ENCODE results near the gene MZB1.
A peak's percentile ranks its signal among the peaks of the same experiment; 100 is the strongest.
"Not testable (repeated sequence)": the region's sequence is repeated elsewhere in the genome, so short reads cannot be mapped to it uniquely, and the experiment has no call there.

Gene MZB1

DNA sequence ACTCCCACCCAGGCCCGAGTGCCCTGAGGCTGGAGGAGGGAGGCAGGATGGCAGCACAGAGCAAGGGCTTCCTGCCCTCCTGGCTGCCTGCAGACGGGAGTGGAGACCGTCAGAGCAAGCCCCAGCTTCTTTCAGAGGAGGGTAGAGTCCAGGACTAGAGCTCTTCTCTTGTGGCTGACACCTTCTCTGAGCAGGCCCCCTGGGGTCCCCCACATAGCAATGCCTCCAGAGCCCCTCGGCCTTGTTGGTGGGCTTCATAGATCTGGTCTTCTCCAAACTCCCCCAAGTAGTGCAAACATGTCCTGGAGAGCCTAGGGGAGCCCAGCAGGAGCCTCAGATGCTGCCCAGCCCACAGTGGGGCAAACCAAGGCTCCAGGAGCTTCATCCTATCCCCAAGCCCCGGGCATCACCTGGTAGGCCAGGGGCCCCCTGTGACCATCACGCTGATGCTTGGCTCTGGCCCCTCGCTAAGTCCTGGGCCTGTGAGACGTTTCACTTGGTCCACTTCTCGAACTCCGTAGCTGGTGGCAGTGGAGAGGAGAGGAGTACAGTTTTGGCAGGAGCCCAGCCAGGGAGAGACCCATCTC lies 2.0 kb downstream of the MZB1 start:
- Mint-ChIP-seq H3K27ac (peak overlapping the region in 2 of 3 experiments; percentile 54 to 81), H3K4me1 (peaks cover 22% of the 10 kb centered on the region), H3K9me3 (no peaks in the 10 kb centered on the region), H3K27me3 (ENCODE audit: low read depth) (peaks cover 12% of the 10 kb centered on the region), H3K4me3 (no peak overlapping the region), H3K36me3 (ENCODE audit: low read depth) (no peaks in the 10 kb centered on the region)
- TF ChIP-seq, protein P1, sequence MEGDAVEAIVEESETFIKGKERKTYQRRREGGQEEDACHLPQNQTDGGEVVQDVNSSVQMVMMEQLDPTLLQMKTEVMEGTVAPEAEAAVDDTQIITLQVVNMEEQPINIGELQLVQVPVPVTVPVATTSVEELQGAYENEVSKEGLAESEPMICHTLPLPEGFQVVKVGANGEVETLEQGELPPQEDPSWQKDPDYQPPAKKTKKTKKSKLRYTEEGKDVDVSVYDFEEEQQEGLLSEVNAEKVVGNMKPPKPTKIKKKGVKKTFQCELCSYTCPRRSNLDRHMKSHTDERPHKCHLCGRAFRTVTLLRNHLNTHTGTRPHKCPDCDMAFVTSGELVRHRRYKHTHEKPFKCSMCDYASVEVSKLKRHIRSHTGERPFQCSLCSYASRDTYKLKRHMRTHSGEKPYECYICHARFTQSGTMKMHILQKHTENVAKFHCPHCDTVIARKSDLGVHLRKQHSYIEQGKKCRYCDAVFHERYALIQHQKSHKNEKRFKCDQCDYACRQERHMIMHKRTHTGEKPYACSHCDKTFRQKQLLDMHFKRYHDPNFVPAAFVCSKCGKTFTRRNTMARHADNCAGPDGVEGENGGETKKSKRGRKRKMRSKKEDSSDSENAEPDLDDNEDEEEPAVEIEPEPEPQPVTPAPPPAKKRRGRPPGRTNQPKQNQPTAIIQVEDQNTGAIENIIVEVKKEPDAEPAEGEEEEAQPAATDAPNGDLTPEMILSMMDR (IDR thresholded peaks at IDR 0.05; ENCODE audit: unreplicated experiment in 3 of 3), result no peak

DNA sequence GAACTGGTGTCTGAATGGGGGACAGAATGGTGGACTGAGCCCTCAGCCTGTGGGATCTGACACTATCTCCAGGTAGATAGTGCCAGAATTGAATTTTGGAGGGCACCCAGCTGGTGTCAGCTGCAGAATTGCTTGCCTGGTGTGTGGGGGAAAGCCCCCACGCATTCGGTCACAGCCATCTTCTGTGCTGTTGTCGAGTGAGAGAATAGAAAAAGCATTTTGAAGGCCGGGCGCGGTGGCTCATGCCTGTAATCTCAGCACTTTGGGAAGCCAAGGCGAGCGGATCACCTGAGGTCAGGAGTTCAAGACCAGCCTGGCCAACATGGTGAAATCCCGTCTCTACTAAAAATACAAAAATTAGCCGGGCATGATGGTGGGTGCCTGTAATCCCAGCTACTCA lies 2.8 kb downstream of the MZB1 start:
- not testable (repeated sequence) for H3K36me3 Mint-ChIP-seq (ENCODE audit: low read depth); H3K9me3 Mint-ChIP-seq; H3K27ac Mint-ChIP-seq; H3K4me3 Mint-ChIP-seq
- H3K27me3 Mint-ChIP-seq (ENCODE audit: low read depth), result peaks cover 10% of the 10 kb centered on the region
- peaks cover 22% of the 10 kb centered on the region for H3K4me1 Mint-ChIP-seq

DNA sequence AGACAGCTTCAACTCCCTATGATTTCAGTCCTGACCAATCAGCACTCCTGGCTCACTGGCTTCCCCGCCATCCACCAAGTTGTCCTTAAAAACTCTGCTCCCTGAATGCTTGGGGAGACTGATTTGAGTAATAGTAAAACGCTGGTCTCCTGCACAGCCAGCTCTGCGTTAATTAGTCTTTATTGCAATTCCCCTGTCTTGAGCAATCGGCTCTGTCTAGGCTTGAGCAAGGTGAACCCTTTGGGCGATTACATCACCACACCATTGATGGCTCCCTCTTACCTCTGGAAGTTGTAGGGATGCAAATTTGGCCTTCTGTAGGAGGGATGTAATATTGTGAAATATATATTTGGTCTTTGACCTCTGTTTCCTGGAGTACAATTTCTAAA lies 3.7 kb downstream of the MZB1 start:
- H3K27me3 Mint-ChIP-seq (ENCODE audit: low read depth), result peaks cover 1% of the 10 kb centered on the region
- no peaks in the 10 kb centered on the region for H3K9me3 Mint-ChIP-seq
- no peaks in the 10 kb centered on the region for H3K36me3 Mint-ChIP-seq (ENCODE audit: low read depth)
- H3K4me3 Mint-ChIP-seq, result no peak overlapping the region
- TF ChIP-seq, protein P1 (IDR thresholded peaks at IDR 0.05; ENCODE audit: unreplicated experiment in 3 of 3), result no peak
- no peak overlapping the region for H3K27ac Mint-ChIP-seq
- H3K4me1 Mint-ChIP-seq, result peaks cover 17% of the 10 kb centered on the region

DNA sequence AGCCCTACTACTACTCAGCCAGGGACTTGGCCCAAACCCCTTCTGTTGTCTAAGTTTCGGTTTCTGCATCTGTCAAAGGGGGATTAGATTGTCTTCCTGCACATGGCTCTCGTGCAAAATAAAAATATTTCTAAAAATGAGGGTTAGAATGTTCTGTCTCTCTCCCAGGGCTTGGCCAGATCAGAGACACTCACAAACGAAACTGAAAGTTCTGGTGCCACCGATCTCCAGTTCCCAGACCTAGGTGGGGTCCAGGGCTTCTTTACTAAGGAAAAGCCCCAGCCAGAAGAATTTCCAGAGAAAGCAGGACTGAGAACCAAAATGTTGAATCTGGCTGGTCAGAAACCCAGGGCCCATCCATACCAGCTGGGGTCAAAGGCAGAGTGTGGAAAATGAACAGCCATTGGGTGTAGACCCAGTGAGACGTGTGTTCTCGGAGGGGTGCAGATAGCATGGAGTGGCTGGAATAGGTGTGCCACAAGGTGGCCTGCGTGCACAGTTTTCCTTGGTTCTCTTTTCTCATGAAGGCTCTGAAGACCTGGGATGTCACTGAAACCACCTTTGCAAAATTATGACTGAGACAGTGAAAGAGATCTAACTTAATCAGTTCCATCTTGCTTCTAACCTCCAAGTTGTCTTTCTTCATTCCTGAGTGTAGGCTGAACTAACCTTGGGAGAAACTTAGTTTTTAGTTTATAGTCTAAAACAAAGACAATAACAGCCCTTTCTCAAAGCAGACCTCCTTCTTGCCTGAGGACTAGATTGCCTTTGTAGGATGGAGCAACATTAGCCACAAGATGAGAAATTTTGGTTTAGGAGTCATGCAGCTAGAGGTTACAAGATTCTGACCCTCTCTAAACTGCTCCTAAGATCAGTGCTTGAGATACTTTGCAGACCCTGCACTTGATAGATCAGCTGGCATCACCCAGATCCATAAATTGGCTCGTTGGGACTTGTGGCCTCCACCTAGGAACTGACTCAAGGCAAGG lies 4.4 kb downstream of the MZB1 start:
- TF ChIP-seq, protein P1 (IDR thresholded peaks at IDR 0.05; ENCODE audit: unreplicated experiment in 3 of 3), result no peak
- H3K4me1 Mint-ChIP-seq, result peaks cover 12% of the 10 kb centered on the region
- H3K9me3 Mint-ChIP-seq, result no peaks in the 10 kb centered on the region
- no peaks in the 10 kb centered on the region for H3K27me3 Mint-ChIP-seq (ENCODE audit: low read depth)
- H3K36me3 Mint-ChIP-seq (ENCODE audit: low read depth), result no peaks in the 10 kb centered on the region
- H3K4me3 Mint-ChIP-seq, result no peak overlapping the region
- H3K27ac Mint-ChIP-seq, result no peak overlapping the region

DNA sequence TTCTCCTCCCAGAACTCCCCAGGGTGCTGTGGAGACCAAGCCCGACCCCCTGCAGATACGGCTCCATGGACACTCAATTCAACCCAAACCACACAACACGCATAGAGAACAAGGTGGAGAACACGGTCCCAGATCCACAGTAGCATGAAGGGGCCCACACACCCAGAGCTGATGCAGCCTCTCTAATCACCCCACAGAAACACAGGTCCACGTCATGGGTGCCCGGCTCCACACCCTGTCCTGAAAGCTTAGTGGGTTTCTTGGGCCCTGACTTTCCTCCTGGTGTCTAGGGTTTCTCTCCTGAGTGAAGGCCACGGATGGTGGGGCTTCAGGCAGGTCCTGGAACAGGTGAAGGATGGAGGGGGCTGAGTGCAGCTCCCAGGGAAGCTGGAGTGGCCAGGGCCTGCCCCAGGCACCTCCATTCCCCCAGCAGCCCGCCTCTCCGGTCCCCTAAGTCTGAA lies 5.1 kb downstream of the MZB1 start:
- TF ChIP-seq, protein P1 (IDR thresholded peaks at IDR 0.05; ENCODE audit: unreplicated experiment in 3 of 3), result no peak
- Mint-ChIP-seq H3K27ac (peak overlapping the region in 2 of 3 experiments; percentile 3 to 63), H3K4me3 (no peak overlapping the region), H3K27me3 (ENCODE audit: low read depth) (no peaks in the 10 kb centered on the region), H3K36me3 (ENCODE audit: low read depth) (no peaks in the 10 kb centered on the region), H3K9me3 (no peaks in the 10 kb centered on the region), H3K4me1 (peaks cover 12% of the 10 kb centered on the region)

DNA sequence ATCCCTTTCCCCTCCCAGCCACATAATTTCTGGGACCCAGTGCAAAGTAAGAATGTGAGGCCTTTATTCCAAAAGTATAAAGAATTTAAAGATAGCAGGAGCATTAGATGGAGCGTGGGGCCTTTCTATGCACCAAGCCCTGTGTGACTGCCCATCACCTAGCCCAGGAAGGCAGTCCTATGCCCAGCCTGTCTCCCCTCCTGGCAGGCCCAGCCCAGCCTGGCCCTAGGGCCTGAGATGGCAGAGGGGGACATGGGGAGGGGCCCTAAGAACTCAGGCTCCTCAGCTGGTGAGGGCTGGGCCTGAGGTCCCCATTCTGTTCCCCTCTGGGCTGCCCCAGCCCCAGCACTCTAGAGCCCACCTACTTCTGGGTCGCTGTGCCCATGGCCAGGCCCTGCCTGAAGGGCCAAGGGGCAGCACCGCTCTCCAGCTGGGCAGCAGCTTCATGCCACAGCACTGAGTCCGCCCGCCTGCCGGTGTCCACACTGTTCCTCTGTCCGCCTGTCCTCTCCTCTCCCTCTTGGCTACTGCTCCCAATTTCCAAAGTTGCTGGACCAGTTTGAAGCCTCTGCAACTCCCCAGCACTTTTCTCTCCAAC lies 5.6 kb downstream of the MZB1 start:
- Mint-ChIP-seq H3K36me3 (ENCODE audit: low read depth) (no peaks in the 10 kb centered on the region), H3K27ac (peak overlapping the region; percentile 86 to 94 (median 88)), H3K9me3 (no peaks in the 10 kb centered on the region), H3K4me3 (no peak overlapping the region), H3K4me1 (peaks cover 12% of the 10 kb centered on the region), H3K27me3 (ENCODE audit: low read depth) (no peaks in the 10 kb centered on the region)
- TF ChIP-seq, protein P1 (IDR thresholded peaks at IDR 0.05; ENCODE audit: unreplicated experiment in 3 of 3), result no peak
